GM23338 (cell line): ENCODE data around the gene SUCLG1. TPM values are rescaled to one million over a fixed set of nuclear protein-coding genes. Genes with fewer than 3 reads are reported as not detected.
A peak's percentile ranks its signal among the peaks of the same experiment; 100 is the strongest.

ENCODE experiments used
- ATAC-seq: fragments of 200-7000 bp; cut with Tn5 transposase; 3 replicates; pipeline ENCODE4 v1.9.1; 2020
- DNase-seq: peaks from one replicate; pipeline ENCODE4 v3.0.0-alpha.2; 2015; ENCODE audit warnings: low spot score
- H2AFZ ChIP-seq: fragments of 200-600 bp; sonication (generic); 2 replicates; pipeline ENCODE4 v1.8.0; 2016; ENCODE audit warnings: antibody characterized with exemption, mild to moderate bottlenecking, moderate library complexity
- H3F3A ChIP-seq: fragments of 200-600 bp; sonication (generic); replicated peaks from 2 replicates; pipeline ENCODE4 v1.8.0; 2017; ENCODE audit warnings: antibody characterized with exemption, mixed run types, low read depth
- H3K27ac ChIP-seq: fragments of 200-600 bp; sonication (generic); 2 replicates; pipeline ENCODE4 v1.6.1; 2016; ENCODE audit warnings: low read depth
- H3K27me3 ChIP-seq: fragments of 200-600 bp; sonication (generic); 2 replicates; pipeline ENCODE4 v1.8.0; 2016; ENCODE audit warnings: mild to moderate bottlenecking, mixed run types, moderate library complexity; ENCODE audit not compliant: insufficient read depth
- H3K36me3 ChIP-seq: fragments of 200-600 bp; sonication (generic); 2 replicates; pipeline ENCODE4 v1.8.0; 2016; ENCODE audit warnings: mild to moderate bottlenecking; ENCODE audit not compliant: insufficient read depth
- H3K4me1 ChIP-seq: fragments of 200-600 bp; sonication (generic); 2 replicates; pipeline ENCODE4 v1.8.0; 2016; ENCODE audit warnings: mild to moderate bottlenecking, moderate library complexity; ENCODE audit not compliant: insufficient read depth
- H3K4me2 ChIP-seq: fragments of 200-600 bp; sonication (generic); 2 replicates; pipeline ENCODE4 v1.7.1; 2017; ENCODE audit warnings: mixed run types
- H3K4me3 ChIP-seq: fragments of 200-600 bp; sonication (generic); 2 replicates; pipeline ENCODE4 v1.6.1; 2016; ENCODE audit warnings: mixed run types
- H3K79me2 ChIP-seq: fragments of 200-600 bp; sonication (generic); replicated peaks from 2 replicates; pipeline ENCODE4 v1.8.0; 2017; ENCODE audit warnings: mild to moderate bottlenecking; ENCODE audit not compliant: insufficient read depth
- H3K9me2 ChIP-seq: fragments of 200-600 bp; sonication (generic); 2 replicates; pipeline ENCODE4 v1.8.0; 2017; ENCODE audit not compliant: insufficient read depth
- H4K20me1 ChIP-seq: fragments of 200-600 bp; sonication (generic); replicated peaks from 2 replicates; pipeline ENCODE4 v1.8.0; 2017; ENCODE audit warnings: mild to moderate bottlenecking; ENCODE audit not compliant: insufficient read depth
- H3K27ac Mint-ChIP-seq: 2 replicates; pipeline ENCODE4 v1.8.0; 2020; ENCODE audit warnings: inconsistent platforms, mild to moderate bottlenecking, moderate library complexity, mixed read lengths
- H3K27me3 Mint-ChIP-seq: 3 replicates; pipeline ENCODE4 v1.8.0; 2022; ENCODE audit warnings: low read depth, mild to moderate bottlenecking, moderate library complexity, mixed read lengths, inconsistent platforms; ENCODE audit not compliant: insufficient read depth, poor library complexity
- H3K36me3 Mint-ChIP-seq: 3 replicates; pipeline ENCODE4 v1.8.0; 2021; ENCODE audit warnings: low read depth, mild to moderate bottlenecking, inconsistent platforms, moderate library complexity, mixed read lengths
- H3K4me1 Mint-ChIP-seq: 3 replicates; pipeline ENCODE4 v1.8.0; 2020; ENCODE audit warnings: mild to moderate bottlenecking, inconsistent platforms, mixed read lengths
- H3K4me3 Mint-ChIP-seq: 3 replicates; pipeline ENCODE4 v1.8.0; 2021; ENCODE audit warnings: moderate library complexity, mild to moderate bottlenecking, inconsistent platforms, mixed read lengths
- H3K9me3 Mint-ChIP-seq: 3 replicates; pipeline ENCODE4 v1.8.0; 2020; ENCODE audit warnings: moderate library complexity, mild to moderate bottlenecking, inconsistent platforms, mixed read lengths
- CREB1 ChIP-seq: fragments of 250-450 bp; sonication (Bioruptor Pico); IDR thresholded peaks from 2 replicates; pipeline ENCODE4 v1.5.0; 2020; ENCODE audit warnings: low read depth, mild to moderate bottlenecking, moderate library complexity
- EZH2 ChIP-seq: fragments of 200-600 bp; sonication (generic); IDR thresholded peaks from one replicate; pipeline ENCODE4 v1.8.0; 2017; ENCODE audit warnings: antibody characterized with exemption, mild to moderate bottlenecking, low read depth; ENCODE audit not compliant: unreplicated experiment
- NANOG ChIP-seq: IDR thresholded peaks from 2 replicates; pipeline ENCODE4 v1.6.1; 2016; ENCODE audit warnings: antibody characterized with exemption, borderline replicate concordance
- STAT1 ChIP-seq: IDR thresholded peaks from one replicate; pipeline ENCODE4 v1.6.1; 2016; ENCODE audit warnings: antibody characterized with exemption; ENCODE audit not compliant: unreplicated experiment
- ZNF331 ChIP-seq: fragments of 250-450 bp; sonication (Bioruptor Pico); IDR thresholded peaks from 2 replicates; pipeline ENCODE4 v1.5.0; 2020; ENCODE audit warnings: low read depth, mild to moderate bottlenecking, moderate library complexity
- polyA plus RNA-seq: library from polyadenylated mRNA; unstranded; fragments of >200 nt; fragmentation: Nextera tagmentation; extraction: Ambion mirVana; gene quantifications from 2 replicates; pipeline ENCODE4 v1.2.1, GENCODE V29; 2016
- total RNA-seq: library from RNA; depleted of rRNA; stranded (reverse); fragments of >200 nt; shearing (Covaris generic); gene quantifications from 2 replicates; pipeline ENCODE4 v1.2.3, GENCODE V29; 2014
- TF ChIP-seq, protein P1 (sequence below): IDR thresholded peaks from one replicate; pipeline ENCODE4 v1.6.1; 2018; ENCODE audit warnings: antibody characterized with exemption; ENCODE audit not compliant: unreplicated experiment
- TF ChIP-seq, protein P2 (sequence below): IDR thresholded peaks from 2 replicates; pipeline ENCODE4 v1.6.1; 2016; ENCODE audit warnings: antibody characterized with exemption
- TF ChIP-seq, protein P3 (sequence below): fragments of 250-450 bp; sonication (Bioruptor Pico); IDR thresholded peaks from 2 replicates; pipeline ENCODE4 v1.5.0; 2020; ENCODE audit warnings: mild to moderate bottlenecking, moderate library complexity

The SUCLG1 gene
- total and polyA plus RNA-seq, 2 experiments from 2014 or later: 24.3 to 36.0 TPM

DNA sequence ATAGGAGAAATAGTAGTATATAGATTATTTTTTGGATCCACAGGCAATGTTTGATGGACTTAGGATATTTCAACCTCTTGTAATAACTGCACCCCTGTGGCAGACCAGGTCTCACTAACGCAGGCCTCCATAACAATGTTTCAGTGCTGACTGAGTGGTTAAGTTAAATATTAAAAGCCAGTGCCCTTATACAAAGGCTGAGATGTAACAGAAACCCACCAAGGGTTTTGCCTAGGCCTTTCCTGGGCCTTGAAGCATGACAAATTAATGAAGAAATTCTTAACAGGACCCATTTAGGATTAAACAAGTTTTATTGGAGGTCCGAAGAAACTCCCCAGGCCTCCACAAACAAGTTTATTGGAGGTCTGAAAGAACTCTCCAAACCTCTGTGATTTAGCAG lies 1.6 kb upstream of the SUCLG1 start (continued):
- TF ChIP-seq, protein P1, sequence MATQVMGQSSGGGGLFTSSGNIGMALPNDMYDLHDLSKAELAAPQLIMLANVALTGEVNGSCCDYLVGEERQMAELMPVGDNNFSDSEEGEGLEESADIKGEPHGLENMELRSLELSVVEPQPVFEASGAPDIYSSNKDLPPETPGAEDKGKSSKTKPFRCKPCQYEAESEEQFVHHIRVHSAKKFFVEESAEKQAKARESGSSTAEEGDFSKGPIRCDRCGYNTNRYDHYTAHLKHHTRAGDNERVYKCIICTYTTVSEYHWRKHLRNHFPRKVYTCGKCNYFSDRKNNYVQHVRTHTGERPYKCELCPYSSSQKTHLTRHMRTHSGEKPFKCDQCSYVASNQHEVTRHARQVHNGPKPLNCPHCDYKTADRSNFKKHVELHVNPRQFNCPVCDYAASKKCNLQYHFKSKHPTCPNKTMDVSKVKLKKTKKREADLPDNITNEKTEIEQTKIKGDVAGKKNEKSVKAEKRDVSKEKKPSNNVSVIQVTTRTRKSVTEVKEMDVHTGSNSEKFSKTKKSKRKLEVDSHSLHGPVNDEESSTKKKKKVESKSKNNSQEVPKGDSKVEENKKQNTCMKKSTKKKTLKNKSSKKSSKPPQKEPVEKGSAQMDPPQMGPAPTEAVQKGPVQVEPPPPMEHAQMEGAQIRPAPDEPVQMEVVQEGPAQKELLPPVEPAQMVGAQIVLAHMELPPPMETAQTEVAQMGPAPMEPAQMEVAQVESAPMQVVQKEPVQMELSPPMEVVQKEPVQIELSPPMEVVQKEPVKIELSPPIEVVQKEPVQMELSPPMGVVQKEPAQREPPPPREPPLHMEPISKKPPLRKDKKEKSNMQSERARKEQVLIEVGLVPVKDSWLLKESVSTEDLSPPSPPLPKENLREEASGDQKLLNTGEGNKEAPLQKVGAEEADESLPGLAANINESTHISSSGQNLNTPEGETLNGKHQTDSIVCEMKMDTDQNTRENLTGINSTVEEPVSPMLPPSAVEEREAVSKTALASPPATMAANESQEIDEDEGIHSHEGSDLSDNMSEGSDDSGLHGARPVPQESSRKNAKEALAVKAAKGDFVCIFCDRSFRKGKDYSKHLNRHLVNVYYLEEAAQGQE: no peak

DNA sequence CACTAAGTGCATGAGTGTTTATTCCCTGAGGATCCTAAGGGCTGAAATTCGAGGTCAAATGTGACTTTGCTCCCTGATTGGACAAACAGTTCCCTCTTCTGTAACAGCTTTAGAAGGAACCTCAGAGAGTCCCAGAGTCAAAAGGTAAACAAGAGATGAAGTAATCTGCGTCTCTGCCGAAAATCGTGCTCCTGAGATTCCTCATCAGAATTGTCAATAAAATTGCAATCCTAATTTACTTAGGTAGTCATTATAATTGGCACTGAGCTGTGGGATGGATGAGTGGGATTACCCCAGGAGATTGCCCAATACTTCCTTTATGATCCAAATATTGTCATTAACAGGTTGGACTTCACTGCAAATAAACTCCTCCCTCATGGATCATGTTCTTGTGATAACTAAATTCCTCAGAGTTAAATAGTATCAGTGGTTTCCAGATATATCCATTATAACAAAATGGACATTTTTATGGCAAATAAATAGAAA lies 907 bp upstream of the SUCLG1 start:
- Histone ChIP-seq H3K27ac (no peak overlapping the region), H3F3A (no peaks in the 10 kb centered on the region), H3K4me3 (peak overlapping the region; percentile 93), H3K9me2 (no peaks in the 10 kb centered on the region), H3K4me2 (peak overlapping the region; percentile 91), H3K4me1 (peaks cover 19% of the 10 kb centered on the region; the same call in 1 of the 2 replicates), H3K36me3 (no peaks in the 10 kb centered on the region), H3K79me2 (peaks cover 28% of the 10 kb centered on the region; the same call in 1 of the 2 replicates), H2AFZ (peak overlapping the region; percentile 91), H3K27me3 (no peaks in the 10 kb centered on the region), H4K20me1 (0 out of 2 replicates have a peak, but pooled peaks cover 3% of the 10 kb centered on the region)
- H3K9me3 Mint-ChIP-seq: peaks cover 2% of the 10 kb centered on the region; the same call in 2 of the 3 replicates
- peak overlapping the region; percentile 88 for H3K4me3 Mint-ChIP-seq
- ATAC-seq (no peak; the same call in 2 of the 3 replicates), DNase-seq (peak; percentile 34)
- H3K36me3 Mint-ChIP-seq: no peaks in the 10 kb centered on the region; the same call in 2 of the 3 replicates
- peaks cover 15% of the 10 kb centered on the region; the same call in 2 of the 3 replicates for H3K4me1 Mint-ChIP-seq
- H3K27ac Mint-ChIP-seq: no peak overlapping the region
- peaks cover 4% of the 10 kb centered on the region for H3K27me3 Mint-ChIP-seq
- no peak for TF ChIP-seq STAT1
- TF ChIP-seq ZNF331 (CRISPR knock-in tag): no peak
- TF ChIP-seq, protein P2, sequence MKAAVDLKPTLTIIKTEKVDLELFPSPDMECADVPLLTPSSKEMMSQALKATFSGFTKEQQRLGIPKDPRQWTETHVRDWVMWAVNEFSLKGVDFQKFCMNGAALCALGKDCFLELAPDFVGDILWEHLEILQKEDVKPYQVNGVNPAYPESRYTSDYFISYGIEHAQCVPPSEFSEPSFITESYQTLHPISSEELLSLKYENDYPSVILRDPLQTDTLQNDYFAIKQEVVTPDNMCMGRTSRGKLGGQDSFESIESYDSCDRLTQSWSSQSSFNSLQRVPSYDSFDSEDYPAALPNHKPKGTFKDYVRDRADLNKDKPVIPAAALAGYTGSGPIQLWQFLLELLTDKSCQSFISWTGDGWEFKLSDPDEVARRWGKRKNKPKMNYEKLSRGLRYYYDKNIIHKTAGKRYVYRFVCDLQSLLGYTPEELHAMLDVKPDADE: no peak
- TF ChIP-seq EZH2: no peak
- TF ChIP-seq, protein P1: no peak
- no peak for TF ChIP-seq CREB1 (CRISPR knock-in tag)
- TF ChIP-seq, protein P3, sequence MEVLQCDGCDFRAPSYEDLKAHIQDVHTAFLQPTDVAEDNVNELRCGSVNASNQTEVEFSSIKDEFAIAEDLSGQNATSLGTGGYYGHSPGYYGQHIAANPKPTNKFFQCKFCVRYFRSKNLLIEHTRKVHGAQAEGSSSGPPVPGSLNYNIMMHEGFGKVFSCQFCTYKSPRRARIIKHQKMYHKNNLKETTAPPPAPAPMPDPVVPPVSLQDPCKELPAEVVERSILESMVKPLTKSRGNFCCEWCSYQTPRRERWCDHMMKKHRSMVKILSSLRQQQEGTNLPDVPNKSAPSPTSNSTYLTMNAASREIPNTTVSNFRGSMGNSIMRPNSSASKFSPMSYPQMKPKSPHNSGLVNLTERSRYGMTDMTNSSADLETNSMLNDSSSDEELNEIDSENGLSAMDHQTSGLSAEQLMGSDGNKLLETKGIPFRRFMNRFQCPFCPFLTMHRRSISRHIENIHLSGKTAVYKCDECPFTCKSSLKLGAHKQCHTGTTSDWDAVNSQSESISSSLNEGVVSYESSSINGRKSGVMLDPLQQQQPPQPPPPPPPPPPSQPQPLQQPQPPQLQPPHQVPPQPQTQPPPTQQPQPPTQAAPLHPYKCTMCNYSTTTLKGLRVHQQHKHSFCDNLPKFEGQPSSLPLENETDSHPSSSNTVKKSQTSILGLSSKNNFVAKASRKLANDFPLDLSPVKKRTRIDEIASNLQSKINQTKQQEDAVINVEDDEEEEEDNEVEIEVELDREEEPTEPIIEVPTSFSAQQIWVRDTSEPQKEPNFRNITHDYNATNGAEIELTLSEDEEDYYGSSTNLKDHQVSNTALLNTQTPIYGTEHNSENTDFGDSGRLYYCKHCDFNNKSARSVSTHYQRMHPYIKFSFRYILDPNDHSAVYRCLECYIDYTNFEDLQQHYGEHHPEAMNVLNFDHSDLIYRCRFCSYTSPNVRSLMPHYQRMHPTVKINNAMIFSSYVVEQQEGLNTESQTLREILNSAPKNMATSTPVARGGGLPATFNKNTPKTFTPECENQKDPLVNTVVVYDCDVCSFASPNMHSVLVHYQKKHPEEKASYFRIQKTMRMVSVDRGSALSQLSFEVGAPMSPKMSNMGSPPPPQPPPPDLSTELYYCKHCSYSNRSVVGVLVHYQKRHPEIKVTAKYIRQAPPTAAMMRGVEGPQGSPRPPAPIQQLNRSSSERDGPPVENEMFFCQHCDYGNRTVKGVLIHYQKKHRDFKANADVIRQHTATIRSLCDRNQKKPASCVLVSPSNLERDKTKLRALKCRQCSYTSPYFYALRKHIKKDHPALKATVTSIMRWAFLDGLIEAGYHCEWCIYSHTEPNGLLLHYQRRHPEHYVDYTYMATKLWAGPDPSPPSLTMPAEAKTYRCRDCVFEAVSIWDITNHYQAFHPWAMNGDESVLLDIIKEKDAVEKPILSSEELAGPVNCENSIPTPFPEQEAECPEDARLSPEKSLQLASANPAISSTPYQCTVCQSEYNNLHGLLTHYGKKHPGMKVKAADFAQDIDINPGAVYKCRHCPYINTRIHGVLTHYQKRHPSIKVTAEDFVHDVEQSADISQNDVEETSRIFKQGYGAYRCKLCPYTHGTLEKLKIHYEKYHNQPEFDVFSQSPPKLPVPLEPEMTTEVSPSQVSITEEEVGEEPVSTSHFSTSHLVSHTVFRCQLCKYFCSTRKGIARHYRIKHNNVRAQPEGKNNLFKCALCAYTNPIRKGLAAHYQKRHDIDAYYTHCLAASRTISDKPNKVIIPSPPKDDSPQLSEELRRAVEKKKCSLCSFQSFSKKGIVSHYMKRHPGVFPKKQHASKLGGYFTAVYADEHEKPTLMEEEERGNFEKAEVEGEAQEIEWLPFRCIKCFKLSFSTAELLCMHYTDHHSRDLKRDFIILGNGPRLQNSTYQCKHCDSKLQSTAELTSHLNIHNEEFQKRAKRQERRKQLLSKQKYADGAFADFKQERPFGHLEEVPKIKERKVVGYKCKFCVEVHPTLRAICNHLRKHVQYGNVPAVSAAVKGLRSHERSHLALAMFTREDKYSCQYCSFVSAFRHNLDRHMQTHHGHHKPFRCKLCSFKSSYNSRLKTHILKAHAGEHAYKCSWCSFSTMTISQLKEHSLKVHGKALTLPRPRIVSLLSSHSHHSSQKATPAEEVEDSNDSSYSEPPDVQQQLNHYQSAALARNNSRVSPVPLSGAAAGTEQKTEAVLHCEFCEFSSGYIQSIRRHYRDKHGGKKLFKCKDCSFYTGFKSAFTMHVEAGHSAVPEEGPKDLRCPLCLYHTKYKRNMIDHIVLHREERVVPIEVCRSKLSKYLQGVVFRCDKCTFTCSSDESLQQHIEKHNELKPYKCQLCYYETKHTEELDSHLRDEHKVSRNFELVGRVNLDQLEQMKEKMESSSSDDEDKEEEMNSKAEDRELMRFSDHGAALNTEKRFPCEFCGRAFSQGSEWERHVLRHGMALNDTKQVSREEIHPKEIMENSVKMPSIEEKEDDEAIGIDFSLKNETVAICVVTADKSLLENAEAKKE (CRISPR knock-in tag): no peak
- no peak for TF ChIP-seq NANOG
